Measurements from ENCODE around the gene NEK1. TPM values are rescaled to one million over a fixed set of nuclear protein-coding genes. Genes with fewer than 3 reads are reported as not detected.
A peak's percentile ranks its signal among the peaks of the same experiment; 100 is the strongest.

NEK1 gene
- polyA plus RNA-seq, 1 of the 3 experiments (the other 2 are of a cell fraction), result 2.0 TPM

- Histone ChIP-seq H3K9me3 (no peaks in the 10 kb centered on the region), H3K9ac (no peak overlapping the region), H3K27me3 (ENCODE audit: insufficient read depth) (no peaks in the 10 kb centered on the region), H2AFZ (ENCODE audit: low read depth) (no peak overlapping the region), H3K9me2 (no peaks in the 10 kb centered on the region), H3K79me2 (ENCODE audit: insufficient read depth) (no peaks in the 10 kb centered on the region), H4K20me1 (ENCODE audit: insufficient read depth) (no peaks in the 10 kb centered on the region), H3K27ac (ENCODE audit: low read depth in 2 of 2, low read length in 1 of 2) (no peak overlapping the region), H3K4me1 (ENCODE audit: control insufficient read depth in 1 of 2, insufficient read depth in 2 of 2, low read depth in 1 of 2, low read length in 1 of 2) (no peaks in the 10 kb centered on the region), H3F3A (replicated peaks; ENCODE audit: insufficient read depth) (no peaks in the 10 kb centered on the region), H3K4me3 (ENCODE audit: low read depth in 2 of 2, low read length in 1 of 2) (no peak overlapping the region), H3K36me3 (replicated peaks in 1 of 2; ENCODE audit: control insufficient read depth in 1 of 2, insufficient read depth in 2 of 2, low read length in 1 of 2) (peaks cover 0 to 3% of the 10 kb centered on the region in 2 experiments), H3K4me2 (no peak overlapping the region)
- CTCF ChIA-PET, result interaction anchor here (0.8 to 2.5 kb wide), 7 partner anchors 16 to 569 kb away, joined by 3 to 13 read pairs (median 4); no protein-coding TSS in a partner anchor
- POLR2A ChIA-PET, result no interaction called here
- DNase-seq, result peak; percentile 33
- 62% methylated on average over 8 of the region's 10 CpGs for WGBS (ENCODE audit: low lambda C conversion rate)
- TF ChIP-seq SMC3 (IDR thresholded peaks at IDR 0.05; ENCODE audit: low read depth, low read length), result peak; percentile 42; the same call in 1 of the 2 replicates
- TF ChIP-seq RAD21 (IDR thresholded peaks at IDR 0.05; ENCODE audit: low read length), result peak; percentile 73
- no peak for TF ChIP-seq GATA2 (CRISPR knock-in tag; IDR thresholded peaks at IDR 0.05)
- peak; percentile 70 for TF ChIP-seq CTCF (IDR thresholded peaks at IDR 0.05)
- no peak for TF ChIP-seq RFX5 (IDR thresholded peaks at IDR 0.05; ENCODE audit: low read length)
Observed at GRCh38 chr4:169492436-169493163, 119.8 kb downstream of the NEK1 start.

- Histone ChIP-seq H3F3A (replicated peaks; ENCODE audit: insufficient read depth) (no peaks in the 10 kb centered on the region), H4K20me1 (ENCODE audit: insufficient read depth) (no peaks in the 10 kb centered on the region), H2AFZ (ENCODE audit: low read depth) (no peak overlapping the region), H3K9me2 (no peaks in the 10 kb centered on the region), H3K27ac (ENCODE audit: low read depth in 2 of 2, low read length in 1 of 2) (no peak overlapping the region), H3K9me3 (no peaks in the 10 kb centered on the region), H3K4me1 (ENCODE audit: control insufficient read depth in 1 of 2, insufficient read depth in 2 of 2, low read depth in 1 of 2, low read length in 1 of 2) (no peaks in the 10 kb centered on the region), H3K36me3 (replicated peaks in 1 of 2; ENCODE audit: control insufficient read depth in 1 of 2, insufficient read depth in 2 of 2, low read length in 1 of 2) (peaks cover 0 to 3% of the 10 kb centered on the region in 2 experiments), H3K79me2 (ENCODE audit: insufficient read depth) (no peaks in the 10 kb centered on the region), H3K4me3 (ENCODE audit: low read depth in 2 of 2, low read length in 1 of 2) (no peak overlapping the region), H3K9ac (no peak overlapping the region), H3K27me3 (ENCODE audit: insufficient read depth) (no peaks in the 10 kb centered on the region), H3K4me2 (no peak overlapping the region)
- ChIA-PET POLR2A (no interaction called here), CTCF (interaction anchor here (1.3 kb wide), 1 partner anchor 567 kb away, joined by 3 read pairs; no protein-coding TSS in a partner anchor)
- TF ChIP-seq TAF1 (IDR thresholded peaks at IDR 0.05; ENCODE audit: borderline replicate concordance, low read depth, low read length), result no peak
- TF ChIP-seq FOXM1 (IDR thresholded peaks at IDR 0.05; ENCODE audit: low read depth), result no peak
- TF ChIP-seq USF1 (IDR thresholded peaks at IDR 0.05; ENCODE audit: borderline replicate concordance, low read depth), result no peak
- no peak for TF ChIP-seq ZBTB33 (IDR thresholded peaks at IDR 0.05; ENCODE audit: borderline replicate concordance, low read depth)
- TF ChIP-seq MEF2A (IDR thresholded peaks at IDR 0.05; ENCODE audit: borderline replicate concordance, low read depth), result no peak
- TF ChIP-seq JUND (IDR thresholded peaks at IDR 0.05), result no peak
- DNase-seq, result no peak
- WGBS (ENCODE audit: low lambda C conversion rate), result 93% methylated on average over 1 of the region's 1 CpG
Observed at GRCh38 chr4:169491211-169491610, 121.2 kb downstream of the NEK1 start.
